ENCODE data around the gene EMC10.
"Not testable (repeated sequence)": the region's sequence is repeated elsewhere in the genome, so short reads cannot be mapped to it uniquely, and the experiment has no call there.

The EMC10 gene

DNA sequence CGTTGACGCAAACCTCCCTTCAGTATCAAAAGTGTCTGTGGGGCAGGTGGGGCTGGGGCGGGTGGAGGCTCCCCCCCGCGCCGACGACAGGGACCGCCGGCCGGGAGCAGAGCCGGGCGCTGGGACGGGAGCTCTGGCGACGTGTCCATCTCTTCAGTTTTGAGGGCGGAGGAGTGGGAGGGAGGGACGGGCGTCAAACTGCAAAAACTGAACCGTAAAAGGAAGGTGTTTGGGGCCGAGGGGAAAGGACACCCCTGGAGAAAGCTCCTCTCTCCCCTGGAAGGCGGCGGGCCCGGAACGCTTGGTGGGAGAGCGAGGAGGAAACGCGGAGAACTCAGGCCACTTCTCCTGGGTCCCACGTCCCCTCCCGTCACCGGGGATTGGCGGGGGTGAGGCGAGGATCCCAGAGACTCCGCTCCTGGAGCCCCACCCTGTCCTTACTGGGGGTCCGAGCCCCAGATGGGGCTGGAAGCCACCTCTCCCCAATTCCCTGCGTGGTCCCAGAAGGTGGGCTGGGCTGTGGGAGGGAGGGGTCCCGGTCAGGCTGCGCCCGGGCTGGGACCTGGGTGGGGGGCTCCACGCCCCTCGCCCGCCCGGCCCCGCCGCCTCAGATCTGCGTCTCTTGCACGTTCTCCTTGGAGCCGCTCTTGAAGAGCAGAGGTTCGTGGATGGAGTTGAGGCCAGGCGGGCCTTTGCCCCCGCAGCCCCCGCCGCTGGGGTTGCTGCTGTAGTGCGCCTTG is 40.8 kb downstream of the EMC10 start:
- DNase-seq (ENCODE audit: low read depth): no peak
- TF ChIP-seq, protein P1, sequence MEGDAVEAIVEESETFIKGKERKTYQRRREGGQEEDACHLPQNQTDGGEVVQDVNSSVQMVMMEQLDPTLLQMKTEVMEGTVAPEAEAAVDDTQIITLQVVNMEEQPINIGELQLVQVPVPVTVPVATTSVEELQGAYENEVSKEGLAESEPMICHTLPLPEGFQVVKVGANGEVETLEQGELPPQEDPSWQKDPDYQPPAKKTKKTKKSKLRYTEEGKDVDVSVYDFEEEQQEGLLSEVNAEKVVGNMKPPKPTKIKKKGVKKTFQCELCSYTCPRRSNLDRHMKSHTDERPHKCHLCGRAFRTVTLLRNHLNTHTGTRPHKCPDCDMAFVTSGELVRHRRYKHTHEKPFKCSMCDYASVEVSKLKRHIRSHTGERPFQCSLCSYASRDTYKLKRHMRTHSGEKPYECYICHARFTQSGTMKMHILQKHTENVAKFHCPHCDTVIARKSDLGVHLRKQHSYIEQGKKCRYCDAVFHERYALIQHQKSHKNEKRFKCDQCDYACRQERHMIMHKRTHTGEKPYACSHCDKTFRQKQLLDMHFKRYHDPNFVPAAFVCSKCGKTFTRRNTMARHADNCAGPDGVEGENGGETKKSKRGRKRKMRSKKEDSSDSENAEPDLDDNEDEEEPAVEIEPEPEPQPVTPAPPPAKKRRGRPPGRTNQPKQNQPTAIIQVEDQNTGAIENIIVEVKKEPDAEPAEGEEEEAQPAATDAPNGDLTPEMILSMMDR (IDR thresholded peaks at IDR 0.05; ENCODE audit: insufficient read depth, low read depth, low read length, missing control alignments): no peak
- no peak overlapping the region for H3K4me3 ChIP-seq (ENCODE audit: low read length)

DNA sequence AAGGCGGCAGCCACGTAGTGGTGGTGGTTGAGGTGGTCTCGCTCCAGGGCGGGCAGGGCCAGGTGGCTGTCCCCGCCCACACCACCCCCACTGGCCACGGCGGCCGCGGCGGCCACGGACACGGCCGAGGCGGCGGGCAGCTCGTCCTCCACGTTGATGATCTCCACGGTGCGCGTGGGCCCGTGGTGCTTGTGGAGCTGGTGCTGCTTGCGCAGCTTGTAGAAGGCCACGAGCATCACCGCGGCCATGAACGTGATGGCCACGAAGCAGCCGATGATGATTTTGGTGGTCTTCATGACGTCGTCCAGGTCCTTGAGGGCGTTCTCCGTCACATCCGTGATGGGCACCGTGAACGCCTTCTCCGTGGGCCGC is 41.4 kb downstream of the EMC10 start:
- no peak for DNase-seq (ENCODE audit: low read depth)
- TF ChIP-seq, protein P1 (IDR thresholded peaks at IDR 0.05; ENCODE audit: insufficient read depth, low read depth, low read length, missing control alignments): no peak
- no peak overlapping the region for H3K4me3 ChIP-seq (ENCODE audit: low read length)

DNA sequence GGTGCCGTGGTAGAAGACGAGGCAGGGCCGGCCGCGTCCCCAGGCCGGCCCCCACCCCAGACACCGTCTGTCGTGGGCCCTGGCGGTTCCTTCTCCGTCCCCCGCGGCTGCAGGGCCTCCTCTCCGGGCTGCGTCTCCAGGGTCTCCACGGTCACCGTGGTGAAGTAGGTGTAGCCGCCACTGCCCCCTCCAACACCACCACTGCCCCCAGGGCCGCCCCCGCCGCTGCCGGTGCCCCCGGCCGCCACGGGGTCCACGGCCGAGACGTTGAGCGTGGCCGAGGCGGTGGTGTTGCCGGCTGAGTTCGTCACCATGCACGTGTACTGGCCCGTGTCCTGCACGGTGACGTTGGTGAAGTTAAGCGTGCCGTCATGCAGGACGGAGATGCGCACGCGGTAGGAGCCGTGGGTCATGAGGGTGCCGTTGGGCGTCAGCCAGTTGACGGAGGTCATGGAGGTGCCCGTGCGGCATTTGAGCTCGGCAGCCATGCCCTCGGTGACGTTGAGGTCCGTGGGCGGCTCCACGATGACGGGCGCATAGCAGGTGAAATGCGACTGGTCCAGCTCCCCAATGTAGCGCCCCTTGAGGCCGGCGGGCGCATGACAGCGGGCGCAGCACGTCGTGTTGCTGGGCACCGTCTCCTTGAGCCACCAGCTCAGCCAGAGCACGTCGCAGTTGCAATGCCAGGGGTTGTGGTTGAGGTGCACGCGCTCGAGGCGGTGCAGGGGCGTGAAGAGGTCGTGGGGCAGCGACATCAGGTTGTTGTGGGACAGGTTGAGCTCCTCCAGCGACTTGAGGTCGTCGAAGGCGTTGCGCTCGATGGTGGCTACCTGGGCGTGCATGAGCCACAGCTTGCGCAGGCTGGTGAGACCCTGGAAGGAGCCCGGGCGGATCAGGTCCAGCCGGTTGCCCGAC is 42.0 kb downstream of the EMC10 start:
- no peak for DNase-seq (ENCODE audit: low read depth)
- TF ChIP-seq, protein P1 (IDR thresholded peaks at IDR 0.05; ENCODE audit: insufficient read depth, low read depth, low read length, missing control alignments): no peak
- H3K4me3 ChIP-seq (ENCODE audit: low read length): no peak overlapping the region

DNA sequence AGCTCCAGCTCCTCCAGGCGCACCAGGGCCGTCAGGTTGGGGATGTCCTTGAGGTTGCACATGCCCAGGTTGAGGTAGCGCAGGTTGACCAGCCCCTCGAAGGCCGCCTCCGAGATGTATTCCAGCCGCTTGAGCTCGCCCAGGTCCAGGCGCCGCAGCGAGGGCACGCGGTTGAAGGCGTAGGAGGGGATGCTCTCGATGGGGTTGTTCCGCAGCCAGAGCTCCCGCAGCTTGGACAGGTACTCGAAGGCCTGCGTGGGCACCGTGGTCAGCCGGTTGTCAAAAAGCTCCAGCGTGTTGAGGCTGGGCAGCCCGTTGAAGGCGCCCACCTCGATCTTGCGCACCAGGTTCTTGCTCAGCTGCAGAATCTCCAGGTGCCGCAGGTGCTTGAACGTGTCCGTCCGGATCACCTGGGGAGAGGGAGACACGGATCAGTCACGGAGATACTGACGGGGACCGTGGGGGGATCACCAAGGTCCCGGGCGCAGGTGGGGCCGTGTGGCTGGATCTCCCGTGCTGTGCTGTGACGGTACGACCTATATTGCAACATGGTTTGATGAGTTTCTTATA is 42.8 kb downstream of the EMC10 start:
- DNase-seq (ENCODE audit: low read depth): no peak
- no peak overlapping the region for H3K4me3 ChIP-seq (ENCODE audit: low read length)
- TF ChIP-seq, protein P1 (IDR thresholded peaks at IDR 0.05; ENCODE audit: insufficient read depth, low read depth, low read length, missing control alignments): no peak

DNA sequence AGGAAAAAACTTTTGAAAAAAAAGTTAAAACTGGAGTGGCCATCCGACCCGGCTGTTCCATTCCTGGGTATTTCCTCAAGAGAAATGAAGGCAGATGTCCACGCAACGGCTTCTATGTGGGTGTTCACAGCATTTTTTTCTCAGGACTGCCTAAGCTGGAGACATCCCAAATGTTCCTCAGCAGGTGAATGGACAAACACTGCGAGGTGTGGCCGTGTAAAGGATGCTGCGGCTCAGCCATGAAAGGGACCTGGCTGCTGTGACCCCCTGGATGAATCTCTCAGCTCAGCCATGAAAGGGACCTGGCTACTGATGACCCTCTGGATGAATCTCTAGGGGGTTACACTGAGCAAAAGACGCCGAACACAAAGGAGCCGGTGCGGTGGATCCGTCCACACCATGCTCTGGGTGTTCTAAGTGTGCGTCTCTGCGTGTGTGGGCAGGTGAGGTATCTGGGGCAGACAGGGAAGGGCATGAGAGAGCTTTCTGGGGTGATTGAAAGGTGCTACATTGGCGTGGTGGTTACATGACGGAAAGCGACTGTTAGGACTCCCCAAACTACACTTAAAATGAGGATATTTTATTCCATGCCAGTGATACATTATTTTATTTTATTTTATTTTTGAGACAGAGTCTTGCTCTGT is 44.6 kb downstream of the EMC10 start:
- DNase-seq (ENCODE audit: low read depth): no peak
- TF ChIP-seq, protein P1 (IDR thresholded peaks at IDR 0.05; ENCODE audit: insufficient read depth, low read depth, low read length, missing control alignments): no peak
- no peak overlapping the region for H3K4me3 ChIP-seq (ENCODE audit: low read length)

DNA sequence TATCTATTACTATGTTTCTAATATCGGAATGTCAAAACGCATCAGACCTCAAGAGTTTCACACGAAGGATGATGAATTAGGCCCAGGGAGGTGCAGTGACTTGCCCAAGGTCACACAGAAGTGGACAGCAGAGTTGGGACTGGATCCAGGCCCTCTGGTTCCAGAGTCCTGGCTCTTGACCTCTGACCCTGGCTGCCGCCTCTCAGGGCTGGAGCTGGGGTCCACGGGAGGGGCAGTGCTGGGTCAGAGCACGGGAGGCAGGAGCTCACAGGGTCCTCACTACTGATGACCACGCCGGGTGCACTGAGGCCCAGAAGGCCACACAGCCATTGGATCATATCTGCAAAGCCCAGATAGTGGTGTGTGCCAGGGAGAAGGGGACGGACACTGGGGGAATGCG is 46.6 kb downstream of the EMC10 start:
- DNase-seq (ENCODE audit: low read depth): no peak
- TF ChIP-seq, protein P1 (IDR thresholded peaks at IDR 0.05; ENCODE audit: insufficient read depth, low read depth, low read length, missing control alignments): no peak
- no peak overlapping the region for H3K4me3 ChIP-seq (ENCODE audit: low read length)

DNA sequence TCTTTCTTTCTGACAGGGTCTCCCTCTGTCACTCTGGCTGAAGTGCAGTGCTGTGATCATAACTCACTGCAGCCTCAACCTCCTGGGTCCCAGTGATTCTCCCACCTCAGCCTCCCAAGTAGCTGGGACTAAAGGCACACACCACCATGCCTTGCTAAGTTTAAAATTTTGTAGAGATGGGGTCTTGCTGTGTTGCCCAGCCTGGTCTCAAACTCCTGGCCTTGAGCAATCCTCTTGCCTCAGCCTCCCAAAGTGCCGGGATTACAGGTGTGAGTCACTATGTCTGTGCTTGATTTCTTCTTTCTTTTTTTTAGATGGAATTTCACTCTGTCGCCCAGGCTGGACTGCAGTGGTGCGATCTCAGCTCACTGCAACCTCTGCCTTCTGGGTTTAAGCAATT is 51.7 kb downstream of the EMC10 start:
- not testable (repeated sequence) for DNase-seq (ENCODE audit: low read depth)

More for the DNA sequence above, 51.7 kb downstream of the EMC10 start:
- H3K4me3 ChIP-seq (ENCODE audit: low read length): not testable (repeated sequence)

All from epithelial cell of esophagus (primary cell).